Mammary epithelial cell (primary cell): ENCODE results near the gene KLB.

Experiments
- CTCF ChIP-seq, 2 donors: IDR thresholded peaks in 1 of 2; conservative IDR thresholded peaks in 1 of 2; 2 replicates each; pipeline ENCODE4 v1.5.1; 2011 to 2012; ENCODE audit warnings: inconsistent platforms in 2 of 2, low read length in 2 of 2, mild to moderate bottlenecking in 2 of 2, control low read depth in 1 of 2, low read depth in 1 of 2; ENCODE audit not compliant: insufficient read depth in 1 of 2; ENCODE audit errors: extremely low read depth in 1 of 2
- EZH2 ChIP-seq: IDR thresholded peaks from 2 replicates; pipeline ENCODE4 v1.6.1; 2012; ENCODE audit warnings: low read length, inconsistent platforms, borderline replicate concordance

GRCh38 chr4:39383690-39384089, 23.0 kb upstream of the KLB start:
- TF ChIP-seq CTCF (conservative IDR thresholded peaks at IDR 0.05 in 1 of 2, IDR thresholded peaks at IDR 0.05 in 1 of 2; ENCODE audit: extremely low read depth in 1 of 2, insufficient read depth in 1 of 2, low read depth in 1 of 2, low read length in 2 of 2) (no peak), EZH2 (no peak)
